C1 segment of cervical spinal cord (tissue), 14 donors: Measurements from ENCODE around the gene JAKMIP2.
"Not testable (repeated sequence)": the region's sequence is repeated elsewhere in the genome, so short reads cannot be mapped to it uniquely, and the experiment has no call there.

Experiments used
- DNase-seq, 14 donors: peaks; one replicate each; lab custom pipeline; 2025; lab: John Stamatoyannopoulos, UW

The JAKMIP2 gene

DNA sequence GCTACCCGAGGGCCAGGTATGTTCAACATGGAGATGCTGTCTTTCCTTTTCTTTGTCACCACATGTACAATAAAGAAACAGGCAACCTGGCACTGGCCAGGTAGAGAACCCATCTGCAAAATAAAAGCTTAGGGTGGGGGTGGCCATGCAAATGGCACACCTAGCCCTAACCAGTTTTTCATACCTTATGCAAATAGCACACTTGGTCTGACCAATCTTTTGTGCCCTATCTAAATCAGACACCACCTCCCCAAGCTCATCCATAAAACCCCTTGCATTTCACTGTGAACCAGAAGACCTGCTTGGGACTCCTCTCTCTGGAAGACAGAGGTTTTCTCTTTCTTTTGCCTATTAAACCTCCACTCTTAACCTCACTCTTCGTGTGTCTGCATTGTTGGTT, 33.9 kb downstream of the JAKMIP2 start:
- DNase-seq = no peak

DNA sequence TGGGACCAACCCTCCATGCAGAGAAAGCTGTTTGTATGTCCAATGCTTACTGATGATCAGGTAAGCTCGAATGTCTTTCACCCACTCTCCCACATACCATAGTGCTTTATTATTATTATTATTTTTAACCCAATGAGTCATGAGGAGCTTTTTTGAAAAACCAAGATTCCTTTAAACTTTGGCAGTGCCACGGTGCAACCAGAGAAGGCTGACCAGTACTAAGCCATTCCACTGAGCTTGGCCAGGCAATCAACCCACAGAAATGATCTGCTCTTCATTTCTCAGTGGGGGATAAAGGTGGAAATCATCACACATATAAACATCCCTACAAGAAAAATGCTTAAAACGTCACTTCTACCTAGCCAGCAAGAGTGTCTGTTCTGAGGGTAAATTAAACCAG, 35.5 kb downstream of the JAKMIP2 start:
- no peak for DNase-seq

GRCh38 chr5:147743678-147744374, 38.7 kb downstream of the JAKMIP2 start:
- peak in 2 of 14 donors; percentile 17 to 75 for DNase-seq

DNA sequence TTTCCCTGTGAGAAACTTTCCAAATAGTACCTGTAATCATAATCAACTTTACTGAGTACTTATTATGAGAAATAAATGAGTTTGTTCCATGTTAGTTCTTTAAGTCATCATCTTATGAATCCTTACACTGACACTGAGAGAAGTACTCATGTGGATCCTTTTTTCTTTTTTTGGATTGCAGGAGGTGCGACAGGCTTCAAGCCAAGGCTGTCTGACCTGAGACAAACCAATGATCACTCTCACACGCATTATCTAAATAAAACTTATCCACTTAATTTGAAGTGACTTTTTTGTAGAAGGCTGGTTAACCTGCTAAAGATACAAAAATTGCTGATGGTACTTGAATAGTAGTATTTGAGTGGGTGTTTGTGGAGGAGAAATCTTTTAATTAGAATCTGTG, 39.5 kb downstream of the JAKMIP2 start:
- DNase-seq = peak in 1 of 14 donors; percentile 40

GRCh38 chr5:147742151-147742550, 40.4 kb downstream of the JAKMIP2 start:
- no peak for DNase-seq

DNA sequence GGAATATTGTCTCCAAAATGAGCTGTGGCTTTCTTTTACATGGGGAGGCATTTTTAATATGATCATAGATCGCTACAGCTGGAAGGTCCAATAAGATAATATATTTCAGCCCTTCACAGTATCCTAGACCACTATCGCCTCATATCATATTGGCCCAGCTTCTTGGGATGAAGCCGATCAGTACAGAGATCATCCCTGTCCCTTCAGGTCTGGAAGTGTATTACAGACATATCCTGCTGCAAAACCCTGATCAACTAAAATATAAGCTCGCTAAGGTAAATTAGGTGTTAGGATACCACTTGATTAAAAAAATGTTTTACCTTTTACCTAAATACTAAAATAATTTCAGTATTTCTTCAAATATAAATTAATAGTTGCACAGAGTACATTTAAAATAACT, 41.7 kb downstream of the JAKMIP2 start:
- DNase-seq = no peak

- no peak for DNase-seq
These were observed 44.6 kb downstream of the JAKMIP2 start for GRCh38 chr5:147737921-147738320.

DNA sequence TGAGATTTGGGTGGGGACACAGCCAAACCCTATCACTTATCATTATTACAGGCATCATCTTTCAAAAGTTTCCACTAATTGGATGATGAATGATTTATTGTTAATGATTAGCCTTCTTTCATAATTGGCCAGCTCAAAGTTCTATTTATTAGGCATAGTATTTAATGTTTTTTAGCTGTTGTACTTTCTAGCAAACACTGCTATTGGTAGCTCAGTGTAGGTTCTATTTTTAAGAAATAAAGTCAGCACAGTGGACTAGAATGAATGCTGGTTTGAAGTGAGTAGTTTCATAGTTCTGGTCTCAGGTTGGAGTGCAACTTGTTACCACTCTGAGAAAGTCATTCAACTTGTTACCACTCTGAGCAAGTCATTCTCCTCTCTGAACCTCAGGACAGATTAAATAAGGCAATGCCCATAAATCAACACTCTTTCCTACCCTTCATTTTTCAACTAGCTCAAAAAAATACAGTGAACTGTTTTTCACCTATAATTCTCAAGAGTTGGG, 46.9 kb downstream of the JAKMIP2 start:
- no peak for DNase-seq

DNA sequence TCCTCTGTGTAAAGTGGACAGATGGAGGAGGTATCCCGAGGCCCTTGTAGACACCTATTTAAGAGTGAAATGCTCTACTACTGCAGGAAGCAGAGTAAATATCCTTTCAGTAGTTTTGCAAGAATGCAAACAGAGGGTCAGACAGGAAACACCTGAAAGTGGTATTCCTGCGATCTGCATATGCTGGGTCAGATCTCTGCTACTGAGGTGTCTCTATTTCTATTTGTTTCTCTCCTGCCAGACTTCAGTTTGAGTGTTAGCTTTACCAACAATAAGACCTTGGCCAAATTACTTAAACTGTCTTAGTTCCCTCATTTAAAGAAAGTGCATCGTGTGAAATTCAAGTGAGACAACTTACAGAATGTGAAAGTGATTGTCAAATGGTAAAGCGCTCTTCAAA, 47.6 kb downstream of the JAKMIP2 start:
- no peak for DNase-seq

DNA sequence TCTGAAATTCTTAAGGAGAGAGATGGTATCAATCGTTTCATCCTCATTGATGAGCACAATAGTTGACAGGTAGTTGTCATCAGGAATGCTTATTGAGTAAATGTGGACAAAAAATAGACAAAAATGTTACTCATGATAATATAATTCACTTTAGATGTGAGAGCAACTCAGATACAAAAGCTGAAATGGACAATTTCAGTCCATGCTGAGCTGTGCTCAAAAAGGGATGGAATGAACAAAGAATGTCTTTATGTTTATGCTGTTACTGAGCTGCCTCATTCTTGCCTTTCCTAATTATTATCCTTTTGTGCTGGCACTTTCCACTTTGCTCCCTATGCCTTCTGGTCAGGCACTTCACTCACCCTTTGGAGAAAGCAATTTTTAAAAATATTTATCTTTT, 49.5 kb downstream of the JAKMIP2 start:
- no peak for DNase-seq

- DNase-seq = no peak
These were observed 50.1 kb downstream of the JAKMIP2 start for GRCh38 chr5:147732291-147732883.

- peak in 1 of 14 donors; percentile 26 for DNase-seq
These were observed 50.9 kb downstream of the JAKMIP2 start for GRCh38 chr5:147731431-147732290.

DNA sequence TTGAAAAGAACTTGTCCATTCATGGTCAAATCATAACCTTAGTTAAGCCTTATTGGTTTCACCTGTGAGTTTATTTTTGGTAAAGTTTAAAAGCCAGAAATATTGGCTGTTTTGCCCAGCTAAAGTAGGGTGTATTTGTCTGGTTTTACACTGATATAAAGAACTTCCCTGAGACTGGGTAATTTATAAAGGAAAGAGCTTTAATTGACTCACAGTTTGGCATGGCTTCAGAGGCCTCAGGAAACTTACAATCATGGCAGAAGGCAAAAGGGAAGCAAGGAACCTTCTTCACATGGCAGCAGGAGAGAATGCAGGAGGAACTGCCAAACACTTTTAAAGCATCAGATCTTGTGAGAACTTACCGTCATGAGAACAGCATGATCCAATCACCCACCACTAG, 55.3 kb downstream of the JAKMIP2 start:
- DNase-seq = no peak

- not testable (repeated sequence) for DNase-seq
These were observed 61.2 kb downstream of the JAKMIP2 start for GRCh38 chr5:147721191-147721960.

GRCh38 chr5:147713550-147714295, 68.8 kb downstream of the JAKMIP2 start:
- DNase-seq = peak in 1 of 14 donors; percentile 14

DNA sequence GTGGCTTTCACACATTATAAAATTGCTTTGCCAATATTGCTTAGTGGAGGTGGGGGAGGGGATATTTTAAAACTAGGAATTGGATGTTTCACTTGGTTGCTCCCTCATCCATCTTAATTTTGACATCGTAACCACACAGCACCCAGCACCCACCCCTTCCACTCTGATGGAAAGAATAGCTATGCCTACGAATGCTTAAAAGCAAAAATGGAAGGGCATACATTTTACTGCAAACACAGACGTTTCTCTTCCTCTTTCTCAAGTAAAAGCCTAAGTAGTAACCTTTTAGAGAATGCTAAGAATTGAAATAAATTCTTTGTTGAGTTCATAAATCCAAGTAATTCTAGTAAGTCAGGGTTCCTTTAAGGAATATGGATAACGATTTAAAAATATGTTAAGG, 69.9 kb downstream of the JAKMIP2 start:
- DNase-seq = no peak

DNA sequence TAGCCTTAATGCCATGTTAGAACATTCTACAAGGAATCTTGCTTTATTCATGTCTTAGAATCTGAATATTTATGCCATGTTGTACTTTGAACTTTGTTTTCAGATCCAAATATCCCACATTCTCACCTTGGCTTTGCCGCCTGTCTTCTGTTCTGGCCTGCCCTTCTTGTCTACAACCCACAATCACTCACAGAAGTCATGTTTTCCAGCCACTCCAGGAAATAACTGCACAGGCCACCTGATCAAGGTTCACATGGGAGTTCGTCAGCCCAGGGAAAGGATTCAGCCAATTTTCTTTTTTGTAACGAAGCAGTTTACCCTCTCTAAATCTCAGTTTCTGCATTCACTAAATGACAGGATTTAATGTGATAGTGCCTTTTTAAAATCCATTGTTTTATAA, 70.5 kb downstream of the JAKMIP2 start:
- DNase-seq = no peak

DNA sequence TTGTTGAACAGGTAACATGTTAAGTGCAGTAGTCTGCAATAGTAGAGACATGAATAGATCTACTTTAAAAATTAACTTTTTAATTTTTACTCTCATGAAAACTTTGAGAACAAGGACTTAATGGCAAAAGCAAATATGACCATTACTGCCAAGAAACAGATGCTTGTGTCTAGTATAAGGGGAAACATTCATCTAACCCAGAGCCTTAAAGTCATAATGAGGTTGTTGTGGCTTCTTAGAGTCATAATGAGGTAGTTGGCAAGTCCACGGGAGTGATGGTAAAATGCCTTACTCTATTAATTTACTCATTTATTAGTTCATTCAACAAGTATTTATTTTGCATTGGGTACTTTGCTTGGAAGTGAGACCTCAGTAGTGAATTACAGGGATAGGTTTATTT, 71.5 kb downstream of the JAKMIP2 start:
- DNase-seq = no peak

GRCh38 chr5:147708708-147709107, 73.8 kb downstream of the JAKMIP2 start:
- DNase-seq = no peak

DNA sequence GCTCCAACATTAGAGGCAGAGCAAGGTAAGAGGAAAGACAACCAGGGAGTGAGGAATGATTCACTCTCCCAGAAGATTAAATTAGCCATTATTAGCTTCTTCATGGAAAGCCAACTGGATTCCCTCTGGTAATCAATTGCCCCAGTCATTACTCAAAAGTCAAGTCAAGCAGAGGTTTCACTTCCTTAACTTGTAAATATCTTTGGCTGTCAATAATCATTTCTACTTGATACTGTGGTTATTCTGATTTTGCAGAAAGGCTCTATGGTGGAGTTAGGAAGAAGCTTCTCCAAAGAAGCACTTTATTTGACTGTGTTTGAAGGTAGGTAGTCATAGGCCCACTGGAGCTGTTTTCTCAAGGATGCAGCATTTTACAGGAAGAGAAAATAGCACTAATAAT, 78.0 kb downstream of the JAKMIP2 start:
- DNase-seq = no peak

DNA sequence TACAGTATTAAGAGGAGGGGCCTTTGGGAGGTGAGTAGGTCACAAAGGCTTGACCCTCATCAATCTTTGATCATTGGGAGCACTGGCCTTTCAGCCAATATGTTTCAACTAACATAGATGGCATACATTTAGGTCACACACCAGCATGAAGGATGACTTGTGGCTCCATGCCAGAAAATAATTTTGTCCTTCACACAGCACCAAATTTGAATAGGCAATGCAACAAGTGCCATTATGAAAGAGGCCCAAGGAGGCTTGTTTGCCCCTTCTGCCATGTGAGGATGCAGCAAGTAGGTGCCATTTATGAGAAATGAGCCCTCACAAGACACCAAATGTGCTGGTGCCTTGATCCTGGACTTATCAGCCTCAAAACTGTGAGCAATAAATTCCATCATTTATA, 81.1 kb downstream of the JAKMIP2 start:
- DNase-seq = peak in 1 of 14 donors; percentile 18
